Neural cell (in vitro differentiated cells): Measurements from ENCODE around the gene KCNK17. TPM values are rescaled to one million over a fixed set of nuclear protein-coding genes. Genes with fewer than 3 reads are reported as not detected.

Source experiments
- H2AFZ ChIP-seq: fragments of 200-600, 300-800 bp; sonication (generic), shearing (Covaris generic); 2 replicates; pipeline ENCODE4 v1.6.0; 2014; ENCODE audit warnings: low read depth, mild to moderate bottlenecking, antibody characterized with exemption, low read length, moderate library complexity
- H3F3A ChIP-seq: fragments of 200-600 bp; shearing (Covaris generic); 2 replicates; pipeline ENCODE4 v1.6.1; 2016; ENCODE audit warnings: mild to moderate bottlenecking, moderate library complexity, mixed read lengths, antibody characterized with exemption, low read length; ENCODE audit not compliant: insufficient read depth, poor library complexity, severe bottlenecking
- H3K27ac ChIP-seq: fragments of 200-600, 300-800 bp; sonication (generic), shearing (Covaris generic); 2 replicates; pipeline ENCODE4 v1.5.1; 2014; ENCODE audit warnings: mild to moderate bottlenecking, low read length, moderate library complexity
- H3K27me3 ChIP-seq: fragments of 300-800, 200-600 bp; sonication (generic), shearing (Covaris generic); 2 replicates; pipeline ENCODE4 v1.6.0; 2014; ENCODE audit warnings: mild to moderate bottlenecking, low read depth, low read length, moderate library complexity; ENCODE audit not compliant: insufficient read depth
- H3K36me3 ChIP-seq: fragments of 300-800, 200-600 bp; sonication (generic), shearing (Covaris generic); 2 replicates; pipeline ENCODE4 v1.5.1; 2014; ENCODE audit warnings: mild to moderate bottlenecking, antibody characterized with exemption, low read length, moderate library complexity; ENCODE audit not compliant: insufficient read depth
- H3K4me2 ChIP-seq: fragments of 300-800, 200-600 bp; sonication (generic), shearing (Covaris generic); 2 replicates; pipeline ENCODE4 v1.6.0; 2014; ENCODE audit warnings: mild to moderate bottlenecking, low read length
- H3K4me3 ChIP-seq: fragments of 300-800, 200-600 bp; sonication (generic), shearing (Covaris generic); 2 replicates; pipeline ENCODE4 v1.5.1; 2014; ENCODE audit warnings: mild to moderate bottlenecking, low read length, moderate library complexity
- H3K79me2 ChIP-seq: fragments of 200-600 bp; shearing (Covaris generic); replicated peaks from 2 replicates; pipeline ENCODE4 v1.6.0; 2014; ENCODE audit warnings: mild to moderate bottlenecking, low read length, moderate library complexity; ENCODE audit not compliant: insufficient read depth
- H3K9ac ChIP-seq: fragments of 300-800, 200-600 bp; sonication (generic), shearing (Covaris generic); 2 replicates; pipeline ENCODE4 v1.6.1; 2016; ENCODE audit warnings: mild to moderate bottlenecking, low read length, mixed read lengths
- H3K9me2 ChIP-seq: fragments of 200-600 bp; shearing (Covaris generic); 2 replicates; pipeline ENCODE4 v1.6.1; 2016; ENCODE audit warnings: mild to moderate bottlenecking, low read length, mixed read lengths; ENCODE audit not compliant: insufficient read depth
- H3K9me3 ChIP-seq: fragments of 200-600, 300-800 bp; sonication (generic), shearing (Covaris generic); 2 replicates; pipeline ENCODE4 v1.6.1; 2016; ENCODE audit warnings: mild to moderate bottlenecking, mixed run types, low read length, moderate library complexity, mixed read lengths
- H4K20me1 ChIP-seq: fragments of 200-600 bp; shearing (Covaris generic); 2 replicates; pipeline ENCODE4 v1.6.1; 2016; ENCODE audit warnings: mild to moderate bottlenecking, mixed run types; ENCODE audit not compliant: insufficient read depth
- EP300 ChIP-seq: fragments of 450-650 bp; conservative IDR thresholded peaks from 2 replicates; pipeline ENCODE4 v1.6.1; 2014; ENCODE audit warnings: antibody characterized with exemption, mild to moderate bottlenecking, moderate library complexity; ENCODE audit not compliant: poor library complexity, severe bottlenecking
- EZH2 ChIP-seq: fragments of 200-600, 300-800 bp; shearing (Covaris generic), sonication (generic); IDR thresholded peaks from 2 replicates; pipeline ENCODE4 v1.6.1; 2014; ENCODE audit warnings: antibody characterized with exemption, low read length, borderline replicate concordance, mild to moderate bottlenecking; ENCODE audit not compliant: insufficient read depth, poor library complexity, severe bottlenecking
- MXI1 ChIP-seq: fragments of 450-650 bp; conservative IDR thresholded peaks from 2 replicates; pipeline ENCODE4 v1.6.1; 2014; ENCODE audit warnings: antibody characterized with exemption, mild to moderate bottlenecking; ENCODE audit not compliant: poor library complexity, severe bottlenecking
- POLR2AphosphoS5 ChIP-seq: IDR thresholded peaks from 2 replicates; pipeline ENCODE4 v1.6.1; 2012
- RAD21 ChIP-seq: fragments of 450-650 bp; conservative IDR thresholded peaks from 2 replicates; pipeline ENCODE4 v1.6.1; 2014; ENCODE audit warnings: antibody characterized with exemption, mild to moderate bottlenecking, moderate library complexity
- SMC3 ChIP-seq: fragments of 450-650 bp; conservative IDR thresholded peaks from 2 replicates; pipeline ENCODE4 v1.6.1; 2014; ENCODE audit warnings: antibody characterized with exemption, mild to moderate bottlenecking, moderate library complexity; ENCODE audit not compliant: poor library complexity
- TAF1 ChIP-seq: IDR thresholded peaks from 2 replicates; pipeline ENCODE4 v1.6.1; 2012; ENCODE audit warnings: low read depth
- polyA plus RNA-seq: library from polyadenylated mRNA; depleted of rRNA; stranded (reverse); fragments of >200 nt; gene quantifications from 2 replicates; pipeline ENCODE4 v1.2.3, GENCODE V29; 2014
- TF ChIP-seq, protein P1 (sequence below): fragments of 450-650 bp; IDR thresholded peaks from 2 replicates; pipeline ENCODE4 v1.5.1; 2014; ENCODE audit warnings: antibody characterized with exemption, mild to moderate bottlenecking, moderate library complexity; ENCODE audit not compliant: poor library complexity, severe bottlenecking
- TF ChIP-seq, protein P2 (sequence below): IDR thresholded peaks from 2 replicates; pipeline ENCODE4 v1.6.1; 2012; ENCODE audit warnings: borderline replicate concordance

KCNK17 gene
- polyA plus RNA-seq, 1 donor from 2014 or later: 0.67 TPM

DNA sequence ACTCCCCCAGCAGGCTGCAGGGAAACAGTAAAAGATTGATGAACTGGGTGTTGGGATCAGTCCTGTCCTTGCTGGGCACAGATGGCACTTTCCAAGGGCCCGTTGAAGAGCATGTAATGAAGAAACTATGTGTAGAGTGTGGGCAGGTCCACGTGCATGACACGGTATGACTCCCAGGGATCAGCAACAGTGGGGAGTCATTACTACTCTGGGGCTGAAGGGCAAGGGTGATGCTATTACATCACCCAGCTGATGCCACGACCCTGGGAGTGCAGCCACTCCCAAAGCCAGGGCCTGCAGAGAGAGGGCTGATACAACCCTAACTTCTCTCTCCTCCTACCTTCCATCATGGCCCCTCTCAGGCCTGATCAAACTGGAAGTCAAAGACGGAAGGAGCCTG, 20.1 kb downstream of the KCNK17 start:
- no peak for TF ChIP-seq MXI1
- Histone ChIP-seq H3K27me3 (no peaks in the 10 kb centered on the region), H3K9ac (no peak overlapping the region), H3K27ac (no peak overlapping the region), H3K79me2 (no peaks in the 10 kb centered on the region), H3K9me3 (no peaks in the 10 kb centered on the region), H3K4me2 (no peak overlapping the region), H3K9me2 (no peaks in the 10 kb centered on the region), H3K4me3 (no peak overlapping the region), H4K20me1 (no peaks in the 10 kb centered on the region), H3F3A (no peaks in the 10 kb centered on the region), H3K36me3 (no peaks in the 10 kb centered on the region), H2AFZ (no peak overlapping the region)

DNA sequence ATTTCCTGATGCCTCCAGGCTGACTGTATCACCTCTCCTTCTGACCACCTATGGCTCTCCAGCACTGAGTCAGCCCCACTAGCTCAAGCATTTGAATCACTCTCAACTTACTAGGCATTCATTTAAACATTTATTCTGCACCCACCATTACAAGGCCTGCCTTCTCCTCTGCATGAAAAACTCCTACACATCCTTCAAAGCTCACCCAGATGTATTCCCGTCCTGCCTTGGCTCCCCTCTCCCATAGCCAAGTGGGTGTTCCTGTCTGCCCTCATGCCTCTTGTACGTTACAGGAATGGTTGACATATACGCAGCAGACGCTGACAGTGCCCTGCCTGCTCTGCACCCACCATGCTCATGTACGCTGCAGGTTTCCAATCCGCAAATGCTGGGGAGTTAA, 21.6 kb downstream of the KCNK17 start:
- H3K4me2 ChIP-seq: no peak overlapping the region
- H3K9me2 ChIP-seq: no peaks in the 10 kb centered on the region
- TF ChIP-seq MXI1 (no peak), TAF1 (no peak), POLR2AphosphoS5 (no peak), EZH2 (no peak), EP300 (no peak), SMC3 (no peak), RAD21 (no peak)
- TF ChIP-seq, protein P1, sequence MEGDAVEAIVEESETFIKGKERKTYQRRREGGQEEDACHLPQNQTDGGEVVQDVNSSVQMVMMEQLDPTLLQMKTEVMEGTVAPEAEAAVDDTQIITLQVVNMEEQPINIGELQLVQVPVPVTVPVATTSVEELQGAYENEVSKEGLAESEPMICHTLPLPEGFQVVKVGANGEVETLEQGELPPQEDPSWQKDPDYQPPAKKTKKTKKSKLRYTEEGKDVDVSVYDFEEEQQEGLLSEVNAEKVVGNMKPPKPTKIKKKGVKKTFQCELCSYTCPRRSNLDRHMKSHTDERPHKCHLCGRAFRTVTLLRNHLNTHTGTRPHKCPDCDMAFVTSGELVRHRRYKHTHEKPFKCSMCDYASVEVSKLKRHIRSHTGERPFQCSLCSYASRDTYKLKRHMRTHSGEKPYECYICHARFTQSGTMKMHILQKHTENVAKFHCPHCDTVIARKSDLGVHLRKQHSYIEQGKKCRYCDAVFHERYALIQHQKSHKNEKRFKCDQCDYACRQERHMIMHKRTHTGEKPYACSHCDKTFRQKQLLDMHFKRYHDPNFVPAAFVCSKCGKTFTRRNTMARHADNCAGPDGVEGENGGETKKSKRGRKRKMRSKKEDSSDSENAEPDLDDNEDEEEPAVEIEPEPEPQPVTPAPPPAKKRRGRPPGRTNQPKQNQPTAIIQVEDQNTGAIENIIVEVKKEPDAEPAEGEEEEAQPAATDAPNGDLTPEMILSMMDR: no peak
- TF ChIP-seq, protein P2, sequence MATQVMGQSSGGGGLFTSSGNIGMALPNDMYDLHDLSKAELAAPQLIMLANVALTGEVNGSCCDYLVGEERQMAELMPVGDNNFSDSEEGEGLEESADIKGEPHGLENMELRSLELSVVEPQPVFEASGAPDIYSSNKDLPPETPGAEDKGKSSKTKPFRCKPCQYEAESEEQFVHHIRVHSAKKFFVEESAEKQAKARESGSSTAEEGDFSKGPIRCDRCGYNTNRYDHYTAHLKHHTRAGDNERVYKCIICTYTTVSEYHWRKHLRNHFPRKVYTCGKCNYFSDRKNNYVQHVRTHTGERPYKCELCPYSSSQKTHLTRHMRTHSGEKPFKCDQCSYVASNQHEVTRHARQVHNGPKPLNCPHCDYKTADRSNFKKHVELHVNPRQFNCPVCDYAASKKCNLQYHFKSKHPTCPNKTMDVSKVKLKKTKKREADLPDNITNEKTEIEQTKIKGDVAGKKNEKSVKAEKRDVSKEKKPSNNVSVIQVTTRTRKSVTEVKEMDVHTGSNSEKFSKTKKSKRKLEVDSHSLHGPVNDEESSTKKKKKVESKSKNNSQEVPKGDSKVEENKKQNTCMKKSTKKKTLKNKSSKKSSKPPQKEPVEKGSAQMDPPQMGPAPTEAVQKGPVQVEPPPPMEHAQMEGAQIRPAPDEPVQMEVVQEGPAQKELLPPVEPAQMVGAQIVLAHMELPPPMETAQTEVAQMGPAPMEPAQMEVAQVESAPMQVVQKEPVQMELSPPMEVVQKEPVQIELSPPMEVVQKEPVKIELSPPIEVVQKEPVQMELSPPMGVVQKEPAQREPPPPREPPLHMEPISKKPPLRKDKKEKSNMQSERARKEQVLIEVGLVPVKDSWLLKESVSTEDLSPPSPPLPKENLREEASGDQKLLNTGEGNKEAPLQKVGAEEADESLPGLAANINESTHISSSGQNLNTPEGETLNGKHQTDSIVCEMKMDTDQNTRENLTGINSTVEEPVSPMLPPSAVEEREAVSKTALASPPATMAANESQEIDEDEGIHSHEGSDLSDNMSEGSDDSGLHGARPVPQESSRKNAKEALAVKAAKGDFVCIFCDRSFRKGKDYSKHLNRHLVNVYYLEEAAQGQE: no peak
- no peaks in the 10 kb centered on the region for H3K36me3 ChIP-seq
- no peak overlapping the region for H3K9ac ChIP-seq
- no peaks in the 10 kb centered on the region for H4K20me1 ChIP-seq
- H2AFZ ChIP-seq: no peak overlapping the region
- no peaks in the 10 kb centered on the region for H3K27me3 ChIP-seq
- no peak overlapping the region for H3K4me3 ChIP-seq
- no peaks in the 10 kb centered on the region for H3F3A ChIP-seq
- no peaks in the 10 kb centered on the region for H3K9me3 ChIP-seq
- H3K27ac ChIP-seq: no peak overlapping the region
- H3K79me2 ChIP-seq: no peaks in the 10 kb centered on the region

- Histone ChIP-seq H4K20me1 (no peaks in the 10 kb centered on the region), H3K79me2 (no peaks in the 10 kb centered on the region), H3K27me3 (no peaks in the 10 kb centered on the region), H3K9ac (no peak overlapping the region), H3K27ac (no peak overlapping the region), H3K9me2 (no peaks in the 10 kb centered on the region), H3F3A (no peaks in the 10 kb centered on the region), H3K36me3 (no peaks in the 10 kb centered on the region), H2AFZ (no peak overlapping the region), H3K9me3 (no peaks in the 10 kb centered on the region), H3K4me2 (no peak overlapping the region), H3K4me3 (no peak overlapping the region)
- TF ChIP-seq RAD21 (no peak), EP300 (no peak)
These were observed 24.7 kb downstream of the KCNK17 start for GRCh38 chr6:39289490-39289889.
